ENCODE data around the gene CAMK1G. TPM values are rescaled to one million over a fixed set of nuclear protein-coding genes. Genes with fewer than 3 reads are reported as not detected.

The CAMK1G gene
- total and polyA plus RNA-seq, 2 donors = 0.14 to 0.27 TPM

DNA sequence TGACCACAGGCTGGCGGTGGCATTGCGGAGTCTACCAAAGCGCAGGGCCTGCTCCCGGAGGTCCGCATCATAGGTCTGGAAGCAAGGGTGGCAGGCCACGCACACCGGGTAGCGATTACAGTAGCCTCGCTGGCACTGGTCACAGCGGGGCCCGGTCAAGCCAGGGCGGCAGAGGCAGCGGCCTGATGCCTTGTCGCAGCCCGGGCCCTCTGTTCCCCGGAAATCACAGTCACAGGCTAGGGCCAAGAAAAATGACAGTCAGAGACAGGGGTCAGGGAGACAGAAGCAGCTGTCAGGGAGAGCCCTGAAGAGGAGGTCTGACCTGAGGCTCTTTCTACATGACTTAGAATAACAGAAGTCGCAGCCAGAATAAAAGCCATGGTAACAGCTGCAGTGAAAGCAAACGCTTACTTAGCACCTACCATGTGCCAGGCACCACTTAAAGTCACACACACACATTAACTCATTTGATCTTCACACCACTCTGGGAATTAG lies 42.3 kb downstream of the CAMK1G start:
- 94% methylated on average over 18 of the region's 18 CpGs for WGBS
- Histone ChIP-seq H3K27me3 (ENCODE audit: control insufficient read depth in 2 of 2, insufficient read depth in 1 of 2, low read length in 1 of 2) (peaks cover 0 to 6% of the 10 kb centered on the region in 2 donors), H3K36me3 (ENCODE audit: control insufficient read depth in 2 of 2, insufficient read depth in 2 of 2, low read length in 1 of 2) (no peaks in the 10 kb centered on the region), H3K9me3 (ENCODE audit: control insufficient read depth in 2 of 2, insufficient read depth in 1 of 2, low read length in 1 of 2) (no peaks in the 10 kb centered on the region), H3K4me3 (ENCODE audit: low read length in 2 of 2) (no peak overlapping the region), H3K4me1 (ENCODE audit: control insufficient read depth in 2 of 2, insufficient read depth in 2 of 2, low read length in 2 of 2) (no peaks in the 10 kb centered on the region), H3K27ac (ENCODE audit: low read depth in 1 of 2, low read length in 1 of 2) (no peak overlapping the region)
- no peak for DNase-seq (ENCODE audit: low read depth in 6 of 9, low spot score in 9 of 9)

GRCh38 chr1:209626346-209627026 lies 43.0 kb downstream of the CAMK1G start:
- Histone ChIP-seq H3K4me1 (ENCODE audit: control insufficient read depth in 2 of 2, insufficient read depth in 2 of 2, low read length in 2 of 2) (no peaks in the 10 kb centered on the region), H3K36me3 (ENCODE audit: control insufficient read depth in 2 of 2, insufficient read depth in 2 of 2, low read length in 1 of 2) (no peaks in the 10 kb centered on the region), H3K9me3 (ENCODE audit: control insufficient read depth in 2 of 2, insufficient read depth in 1 of 2, low read length in 1 of 2) (no peaks in the 10 kb centered on the region), H3K27me3 (ENCODE audit: control insufficient read depth in 2 of 2, insufficient read depth in 1 of 2, low read length in 1 of 2) (peaks cover 0 to 7% of the 10 kb centered on the region in 2 donors), H3K4me3 (ENCODE audit: low read length in 2 of 2) (no peak overlapping the region), H3K27ac (ENCODE audit: low read depth in 1 of 2, low read length in 1 of 2) (no peak overlapping the region)
- 96% methylated on average over 19 of the region's 19 CpGs for WGBS
- DNase-seq (ENCODE audit: low read depth in 6 of 9, low spot score in 9 of 9) = no peak

- Histone ChIP-seq H3K27me3 (ENCODE audit: control insufficient read depth in 2 of 2, insufficient read depth in 1 of 2, low read length in 1 of 2) (peaks cover 0 to 7% of the 10 kb centered on the region in 2 donors), H3K36me3 (ENCODE audit: control insufficient read depth in 2 of 2, insufficient read depth in 2 of 2, low read length in 1 of 2) (no peaks in the 10 kb centered on the region), H3K4me1 (ENCODE audit: control insufficient read depth in 2 of 2, insufficient read depth in 2 of 2, low read length in 2 of 2) (no peaks in the 10 kb centered on the region), H3K9me3 (ENCODE audit: control insufficient read depth in 2 of 2, insufficient read depth in 1 of 2, low read length in 1 of 2) (no peaks in the 10 kb centered on the region), H3K27ac (ENCODE audit: low read depth in 1 of 2, low read length in 1 of 2) (no peak overlapping the region), H3K4me3 (ENCODE audit: low read length in 2 of 2) (no peak overlapping the region)
- DNase-seq (ENCODE audit: low read depth in 6 of 9, low spot score in 9 of 9) = peak in 1 of 9 donors; percentile 2
- WGBS = 62% methylated on average over 16 of the region's 16 CpGs
Measured at GRCh38 chr1:209627027-209627731, 43.7 kb downstream of the CAMK1G start.

DNA sequence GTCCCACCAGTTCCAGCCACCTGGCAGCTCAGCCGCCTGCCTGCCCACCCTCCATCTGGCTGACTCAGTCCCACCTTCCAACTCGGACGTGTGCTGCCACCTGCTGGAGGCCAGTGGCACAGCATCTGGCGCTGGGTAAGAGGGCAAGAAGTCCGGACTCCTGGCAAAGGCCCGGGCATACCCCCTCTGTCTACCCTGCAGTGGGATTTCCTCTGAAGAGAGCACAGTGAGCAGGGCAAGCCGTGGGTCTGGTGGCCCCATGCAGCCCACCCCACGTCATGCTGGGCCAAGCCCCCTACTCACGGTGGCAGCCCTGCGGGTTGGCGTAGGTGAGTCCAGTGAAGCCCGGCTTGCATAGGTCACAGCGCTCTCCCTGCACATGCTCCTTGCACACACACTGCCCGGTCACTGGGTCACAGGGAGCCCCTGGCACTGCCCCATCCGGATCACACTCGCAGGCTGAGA lies 44.2 kb downstream of the CAMK1G start:
- DNase-seq (ENCODE audit: low read depth in 6 of 9, low spot score in 9 of 9) = peak in 7 of 9 donors; percentile 28 to 73 (median 51)
- peaks cover 0 to 7% of the 10 kb centered on the region in 2 donors for H3K27me3 ChIP-seq (ENCODE audit: control insufficient read depth in 2 of 2, insufficient read depth in 1 of 2, low read length in 1 of 2)
- 45% methylated on average over 16 of the region's 16 CpGs for WGBS
- no peaks in the 10 kb centered on the region for H3K36me3 ChIP-seq (ENCODE audit: control insufficient read depth in 2 of 2, insufficient read depth in 2 of 2, low read length in 1 of 2)
- no peak overlapping the region for H3K27ac ChIP-seq (ENCODE audit: low read depth in 1 of 2, low read length in 1 of 2)
- no peak overlapping the region for H3K4me3 ChIP-seq (ENCODE audit: low read length in 2 of 2)
- no peaks in the 10 kb centered on the region for H3K9me3 ChIP-seq (ENCODE audit: control insufficient read depth in 2 of 2, insufficient read depth in 1 of 2, low read length in 1 of 2)
- H3K4me1 ChIP-seq (ENCODE audit: control insufficient read depth in 2 of 2, insufficient read depth in 2 of 2, low read length in 2 of 2) = no peaks in the 10 kb centered on the region

- Histone ChIP-seq H3K27me3 (ENCODE audit: control insufficient read depth in 2 of 2, insufficient read depth in 1 of 2, low read length in 1 of 2) (peaks cover 0 to 7% of the 10 kb centered on the region in 2 donors), H3K27ac (ENCODE audit: low read depth in 1 of 2, low read length in 1 of 2) (no peak overlapping the region), H3K36me3 (ENCODE audit: control insufficient read depth in 2 of 2, insufficient read depth in 2 of 2, low read length in 1 of 2) (no peaks in the 10 kb centered on the region), H3K4me3 (ENCODE audit: low read length in 2 of 2) (no peak overlapping the region), H3K9me3 (ENCODE audit: control insufficient read depth in 2 of 2, insufficient read depth in 1 of 2, low read length in 1 of 2) (no peaks in the 10 kb centered on the region), H3K4me1 (ENCODE audit: control insufficient read depth in 2 of 2, insufficient read depth in 2 of 2, low read length in 2 of 2) (no peaks in the 10 kb centered on the region)
- 92% methylated on average over 7 of the region's 7 CpGs for WGBS
- no peak for DNase-seq (ENCODE audit: low read depth in 6 of 9, low spot score in 9 of 9)
Measured at GRCh38 chr1:209628618-209629299, 45.2 kb downstream of the CAMK1G start.

DNA sequence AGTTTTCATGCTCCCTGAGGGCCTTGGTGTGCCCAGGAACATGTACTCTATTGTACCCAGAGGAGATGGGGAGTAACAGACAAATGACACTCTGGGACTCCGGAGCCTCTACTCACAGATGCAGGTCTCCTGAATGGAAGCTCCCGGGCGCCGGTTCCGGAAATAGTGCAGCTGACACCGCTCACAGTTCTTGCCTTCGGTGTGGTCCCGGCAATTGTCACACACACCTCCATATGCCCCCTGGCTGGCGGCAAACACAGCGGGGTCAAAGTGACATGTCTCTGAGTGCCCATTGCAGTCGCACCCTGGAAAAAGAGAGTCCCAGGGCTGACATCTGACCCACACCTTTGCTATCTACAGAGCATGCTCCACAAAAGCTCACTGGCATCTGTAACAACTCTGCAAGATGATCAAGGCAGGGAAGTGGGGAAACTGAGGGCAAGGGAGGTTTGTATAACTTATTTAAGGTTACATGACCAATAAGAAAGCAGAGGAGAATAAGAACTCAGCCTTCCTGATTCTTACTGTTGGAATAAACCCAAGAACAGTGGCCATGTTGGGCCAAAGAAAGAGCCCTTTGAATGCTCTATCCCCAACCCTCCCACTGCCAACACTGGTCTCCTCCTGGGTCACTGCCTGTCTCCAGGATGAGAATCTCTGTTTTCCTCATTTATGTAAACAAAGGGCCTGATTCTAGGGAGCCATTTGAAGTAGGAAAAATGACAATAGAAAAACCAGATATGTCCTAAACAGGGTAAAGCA lies 46.3 kb downstream of the CAMK1G start:
- no peak overlapping the region for H3K4me3 ChIP-seq (ENCODE audit: low read length in 2 of 2)
- H3K9me3 ChIP-seq (ENCODE audit: control insufficient read depth in 2 of 2, insufficient read depth in 1 of 2, low read length in 1 of 2) = no peaks in the 10 kb centered on the region
- no peaks in the 10 kb centered on the region for H3K36me3 ChIP-seq (ENCODE audit: control insufficient read depth in 2 of 2, insufficient read depth in 2 of 2, low read length in 1 of 2)
- no peaks in the 10 kb centered on the region for H3K4me1 ChIP-seq (ENCODE audit: control insufficient read depth in 2 of 2, insufficient read depth in 2 of 2, low read length in 2 of 2)
- no peak for DNase-seq (ENCODE audit: low read depth in 6 of 9, low spot score in 9 of 9)
- H3K27ac ChIP-seq (ENCODE audit: low read depth in 1 of 2, low read length in 1 of 2) = no peak overlapping the region
- H3K27me3 ChIP-seq (ENCODE audit: control insufficient read depth in 2 of 2, insufficient read depth in 1 of 2, low read length in 1 of 2) = peaks cover 0 to 7% of the 10 kb centered on the region in 2 donors
- 98% methylated on average over 11 of the region's 11 CpGs for WGBS

GRCh38 chr1:209630383-209631225 lies 47.1 kb downstream of the CAMK1G start:
- Histone ChIP-seq H3K4me3 (ENCODE audit: low read length in 2 of 2) (no peak overlapping the region), H3K9me3 (ENCODE audit: control insufficient read depth in 2 of 2, insufficient read depth in 1 of 2, low read length in 1 of 2) (no peaks in the 10 kb centered on the region), H3K4me1 (ENCODE audit: control insufficient read depth in 2 of 2, insufficient read depth in 2 of 2, low read length in 2 of 2) (no peaks in the 10 kb centered on the region), H3K27ac (ENCODE audit: low read depth in 1 of 2, low read length in 1 of 2) (no peak overlapping the region), H3K27me3 (ENCODE audit: control insufficient read depth in 2 of 2, insufficient read depth in 1 of 2, low read length in 1 of 2) (peaks cover 0 to 7% of the 10 kb centered on the region in 2 donors), H3K36me3 (ENCODE audit: control insufficient read depth in 2 of 2, insufficient read depth in 2 of 2, low read length in 1 of 2) (no peaks in the 10 kb centered on the region)
- WGBS = 80% methylated on average over 17 of the region's 17 CpGs
- no peak for DNase-seq (ENCODE audit: low read depth in 6 of 9, low spot score in 9 of 9)

GRCh38 chr1:209633335-209633997 lies 50.0 kb downstream of the CAMK1G start:
- Histone ChIP-seq H3K9me3 (ENCODE audit: control insufficient read depth in 2 of 2, insufficient read depth in 1 of 2, low read length in 1 of 2) (no peaks in the 10 kb centered on the region), H3K36me3 (ENCODE audit: control insufficient read depth in 2 of 2, insufficient read depth in 2 of 2, low read length in 1 of 2) (no peaks in the 10 kb centered on the region), H3K27me3 (ENCODE audit: control insufficient read depth in 2 of 2, insufficient read depth in 1 of 2, low read length in 1 of 2) (peaks cover 0 to 7% of the 10 kb centered on the region in 2 donors), H3K27ac (ENCODE audit: low read depth in 1 of 2, low read length in 1 of 2) (no peak overlapping the region), H3K4me1 (ENCODE audit: control insufficient read depth in 2 of 2, insufficient read depth in 2 of 2, low read length in 2 of 2) (no peaks in the 10 kb centered on the region), H3K4me3 (ENCODE audit: low read length in 2 of 2) (no peak overlapping the region)
- no peak for DNase-seq (ENCODE audit: low read depth in 6 of 9, low spot score in 9 of 9)
- 82% methylated on average over 6 of the region's 6 CpGs for WGBS

Data from thymus (tissue), 11 donors.